GM06990 (cell line): Measurements from ENCODE around the gene MISP.

Experiments used
- DNase-seq: peaks from one replicate; pipeline ENCODE4 v3.0.0-alpha.2; 2011; ENCODE audit not compliant: insufficient read length; ENCODE audit errors: extremely low read depth
- H3K27me3 ChIP-seq: replicated peaks from 2 replicates; pipeline ENCODE4 v1.6.0; 2011; ENCODE audit warnings: low read length; ENCODE audit not compliant: control insufficient read depth, insufficient read depth
- H3K36me3 ChIP-seq: 2 replicates; pipeline ENCODE4 v1.5.1; 2011; ENCODE audit warnings: low read length; ENCODE audit not compliant: control insufficient read depth, insufficient read depth
- H3K4me3 ChIP-seq: replicated peaks from 2 replicates; pipeline ENCODE4 v1.5.1; 2011; ENCODE audit warnings: low read depth, mild to moderate bottlenecking, control low read depth, low read length
- CTCF ChIP-seq: IDR thresholded peaks from 2 replicates; pipeline ENCODE4 v1.5.1; 2011; ENCODE audit warnings: low read length, control low read depth, mild to moderate bottlenecking, inconsistent platforms; ENCODE audit not compliant: insufficient read depth, poor library complexity, severe bottlenecking

MISP gene

GRCh38 chr19:792306-792885 lies 41.5 kb downstream of the MISP start:
- Histone ChIP-seq H3K4me3 (no peak overlapping the region), H3K36me3 (no peaks in the 10 kb centered on the region), H3K27me3 (no peaks in the 10 kb centered on the region)
- no peak for DNase-seq
- TF ChIP-seq CTCF, result no peak

GRCh38 chr19:793806-794205 lies 42.9 kb downstream of the MISP start:
- no peak for TF ChIP-seq CTCF
- H3K27me3 ChIP-seq, result no peaks in the 10 kb centered on the region
- no peak overlapping the region for H3K4me3 ChIP-seq
- DNase-seq, result no peak
- H3K36me3 ChIP-seq, result peaks cover 2% of the 10 kb centered on the region; the same call in 1 of the 2 replicates

- no peak for TF ChIP-seq CTCF
- no peak overlapping the region for H3K4me3 ChIP-seq
- DNase-seq, result no peak
- H3K36me3 ChIP-seq, result peaks cover 8% of the 10 kb centered on the region
- no peaks in the 10 kb centered on the region for H3K27me3 ChIP-seq
Observed at GRCh38 chr19:795073-795611, 44.2 kb downstream of the MISP start.

GRCh38 chr19:795691-796581 lies 45.0 kb downstream of the MISP start:
- TF ChIP-seq CTCF, result no peak
- DNase-seq, result no peak
- Histone ChIP-seq H3K27me3 (no peaks in the 10 kb centered on the region), H3K4me3 (peak overlapping the region; percentile 77), H3K36me3 (peaks cover 15% of the 10 kb centered on the region)

- TF ChIP-seq CTCF, result no peak
- DNase-seq, result peak; percentile 100
- H3K4me3 ChIP-seq, result peak within 1 kb of the TSS; percentile 96
- H3K27me3 ChIP-seq, result no peaks in the 10 kb centered on the region
- H3K36me3 ChIP-seq, result peaks cover 25% of the 10 kb centered on the region
Observed at GRCh38 chr19:796692-797527, 46.0 kb downstream of the MISP start, which contains the start of gene PTBP1. TSS of gene PTBP1 (plus strand) at chr19:797452. CDS start at chr19:797498, 46 bp downstream.
